ENCODE data around the gene TNP2. TPM values are rescaled to one million over a fixed set of nuclear protein-coding genes. Genes with fewer than 3 reads are reported as not detected.

The TNP2 gene
- total and polyA plus RNA-seq, 9 of the 15 experiments (the other 6 are each of a cell fraction or from before 2014, with no cell fraction given) = not detected

- no peak for TF ChIP-seq GTF2B (IDR thresholded peaks at IDR 0.05; ENCODE audit: extremely low read depth, insufficient read length)
- TF ChIP-seq ZNF518B (CRISPR knock-in tag; IDR thresholded peaks at IDR 0.05) = no peak
- TF ChIP-seq HIVEP1 (CRISPR knock-in tag; IDR thresholded peaks at IDR 0.05) = no peak
- no peak for TF ChIP-seq ZNF133 (CRISPR knock-in tag; IDR thresholded peaks at IDR 0.05)
- no peak for TF ChIP-seq HDAC8 (tag; IDR thresholded peaks at IDR 0.05)
- no peak for TF ChIP-seq ZNF583 (CRISPR knock-in tag; IDR thresholded peaks at IDR 0.05)
- peak; percentile 35 for TF ChIP-seq TCF3 (CRISPR knock-in tag; IDR thresholded peaks at IDR 0.05)
- no peak for TF ChIP-seq ZNF699 (CRISPR knock-in tag; IDR thresholded peaks at IDR 0.05; ENCODE audit: insufficient replicate concordance)
- peak; percentile 82 to 87 for TF ChIP-seq RAD21 (CRISPR knock-in tag; conservative IDR thresholded peaks at IDR 0.05 in 1 of 2, IDR thresholded peaks at IDR 0.05 in 1 of 2)
- peak; percentile 56; the same call in 1 of the 2 replicates for TF ChIP-seq ZBTB33 (CRISPR knock-in tag; IDR thresholded peaks at IDR 0.05)
- no peak for TF ChIP-seq ZNF830 (CRISPR knock-in tag; IDR thresholded peaks at IDR 0.05)
- TF ChIP-seq E2F6 (IDR thresholded peaks at IDR 0.05; ENCODE audit: borderline replicate concordance in 1 of 2, extremely low read depth in 1 of 2, insufficient read depth in 1 of 2, insufficient read length in 1 of 2, low read depth in 1 of 2, low read length in 1 of 2, poor library complexity in 1 of 2, severe bottlenecking in 1 of 2) = peak; percentile 50 to 79
- peak; percentile 73 to 77 for TF ChIP-seq NRF1 (conservative IDR thresholded peaks at IDR 0.05 in 1 of 2, IDR thresholded peaks at IDR 0.05 in 1 of 2)
- no peak for TF ChIP-seq ARHGAP35 (IDR thresholded peaks at IDR 0.05; ENCODE audit: partially characterized antibody)
- TF ChIP-seq, protein P1, sequence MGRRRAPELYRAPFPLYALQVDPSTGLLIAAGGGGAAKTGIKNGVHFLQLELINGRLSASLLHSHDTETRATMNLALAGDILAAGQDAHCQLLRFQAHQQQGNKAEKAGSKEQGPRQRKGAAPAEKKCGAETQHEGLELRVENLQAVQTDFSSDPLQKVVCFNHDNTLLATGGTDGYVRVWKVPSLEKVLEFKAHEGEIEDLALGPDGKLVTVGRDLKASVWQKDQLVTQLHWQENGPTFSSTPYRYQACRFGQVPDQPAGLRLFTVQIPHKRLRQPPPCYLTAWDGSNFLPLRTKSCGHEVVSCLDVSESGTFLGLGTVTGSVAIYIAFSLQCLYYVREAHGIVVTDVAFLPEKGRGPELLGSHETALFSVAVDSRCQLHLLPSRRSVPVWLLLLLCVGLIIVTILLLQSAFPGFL (CRISPR knock-in tag; IDR thresholded peaks at IDR 0.05) = no peak
- TF ChIP-seq ADNP (tag; IDR thresholded peaks at IDR 0.05) = no peak
- TF ChIP-seq ZNF124 (CRISPR knock-in tag; IDR thresholded peaks at IDR 0.05) = no peak
- TF ChIP-seq ETV5 (CRISPR knock-in tag; IDR thresholded peaks at IDR 0.05; ENCODE audit: low read depth) = no peak
Measured at GRCh38 chr16:11257131-11257938, 11.8 kb downstream of the TNP2 start (continued).

All from K562 (cell line).